HG03520 (cell line): ENCODE results near the gene PNKP.

ENCODE experiments used
- ATAC-seq: cut with Tn5 transposase; IDR thresholded peaks from one replicate; pipeline ENCODE4 v1.9.1; 2021; ENCODE audit warnings: mild to moderate bottlenecking, moderate library complexity; ENCODE audit not compliant: unreplicated experiment

Gene PNKP

DNA sequence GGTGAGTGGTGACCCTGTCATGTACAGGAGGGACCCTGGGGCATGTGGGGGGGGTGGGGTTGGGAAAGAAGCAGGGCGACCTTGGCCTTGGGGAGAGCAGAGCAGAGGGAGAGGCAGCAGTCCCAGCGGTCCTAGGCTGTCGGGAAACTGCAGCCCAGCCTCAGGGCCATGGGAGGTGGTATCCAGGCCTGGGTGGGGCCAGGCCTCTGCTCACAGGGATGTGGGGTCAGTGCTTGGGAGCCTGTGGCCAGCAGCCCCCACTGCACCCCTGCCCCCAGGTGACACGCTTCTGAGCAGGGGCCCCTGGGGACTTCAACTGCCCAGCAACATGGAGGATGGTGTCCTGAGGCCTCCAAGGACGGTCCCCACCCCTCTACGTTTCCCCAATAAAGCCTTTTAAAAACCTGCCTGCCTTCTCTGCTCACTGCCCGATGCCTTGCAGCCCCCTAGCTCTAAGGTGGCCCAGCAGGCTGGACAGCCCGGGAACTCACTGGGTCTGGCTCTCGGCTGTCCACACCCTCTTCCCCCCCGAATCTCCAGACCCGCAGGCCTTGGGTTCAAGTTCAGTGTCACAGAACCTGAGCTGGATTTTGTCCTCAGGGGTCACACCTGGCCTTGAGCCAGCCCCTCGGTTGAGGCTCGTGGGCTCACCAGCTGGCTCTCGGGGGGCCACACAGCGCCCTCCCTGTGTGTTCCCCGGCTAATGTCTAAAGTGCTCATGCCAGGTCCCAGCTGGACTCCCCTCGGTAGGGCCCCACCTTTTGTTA is 6.9 kb downstream of the PNKP start:
- ATAC-seq: no peak

GRCh38 chr19:49859682-49860335 is 7.6 kb downstream of the PNKP start:
- ATAC-seq: no peak

DNA sequence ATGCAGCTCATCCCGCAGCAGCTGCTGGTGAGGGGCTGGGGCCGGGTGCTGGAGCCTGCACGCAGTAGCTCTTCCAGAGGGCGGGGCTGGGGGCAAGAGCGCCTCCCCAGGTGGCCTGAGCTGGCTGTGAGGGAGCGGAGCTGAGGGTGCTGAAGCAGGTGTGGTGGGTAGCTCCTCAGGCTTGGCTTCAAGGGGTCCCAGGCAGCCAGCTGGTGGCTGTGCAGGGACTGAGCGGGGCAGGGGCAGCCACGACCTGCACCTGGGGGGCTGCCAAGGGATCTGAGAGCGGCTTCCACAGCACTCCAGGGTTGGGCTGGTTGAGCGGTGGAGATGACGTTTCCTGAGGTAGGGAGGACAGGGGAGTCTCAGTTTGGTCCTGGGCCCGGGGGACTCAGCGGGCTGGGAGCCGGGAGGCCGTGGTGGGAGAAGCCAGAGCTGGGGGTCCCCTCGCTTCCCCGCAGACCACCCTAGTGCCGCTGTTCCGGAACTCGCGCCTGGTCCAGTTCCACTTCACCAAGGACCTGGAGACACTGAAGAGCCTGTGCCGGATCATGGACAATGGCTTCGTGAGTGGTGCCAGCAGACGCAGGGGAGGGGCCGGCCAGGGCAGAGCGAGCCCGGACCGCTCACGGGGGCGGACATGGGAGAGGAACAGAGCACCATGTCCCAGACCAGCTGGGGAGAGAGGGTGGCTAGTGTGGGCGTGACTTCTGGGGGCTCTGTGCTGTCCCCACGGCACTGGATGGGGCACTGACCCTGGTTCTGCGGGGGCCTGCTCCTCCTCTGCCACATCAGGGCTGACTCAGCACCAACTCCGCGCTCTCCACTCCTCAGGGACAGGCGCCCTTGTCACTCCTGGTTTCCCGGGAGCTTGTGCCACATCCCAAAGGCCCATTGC is 9.0 kb downstream of the PNKP start:
- ATAC-seq: no peak

DNA sequence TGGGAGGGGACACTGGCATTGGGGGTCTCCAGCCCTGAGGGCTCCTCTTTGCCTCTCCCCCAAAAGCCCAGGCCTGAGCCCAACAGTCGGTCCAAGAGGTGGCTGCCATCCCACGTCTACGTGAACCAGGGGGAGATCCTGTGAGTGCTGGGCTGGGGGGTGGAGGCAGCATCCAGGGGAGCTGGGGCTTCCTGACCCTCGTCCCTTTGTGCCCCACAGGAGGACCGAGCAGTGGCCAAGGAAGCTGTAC is 9.6 kb downstream of the PNKP start:
- no peak for ATAC-seq

DNA sequence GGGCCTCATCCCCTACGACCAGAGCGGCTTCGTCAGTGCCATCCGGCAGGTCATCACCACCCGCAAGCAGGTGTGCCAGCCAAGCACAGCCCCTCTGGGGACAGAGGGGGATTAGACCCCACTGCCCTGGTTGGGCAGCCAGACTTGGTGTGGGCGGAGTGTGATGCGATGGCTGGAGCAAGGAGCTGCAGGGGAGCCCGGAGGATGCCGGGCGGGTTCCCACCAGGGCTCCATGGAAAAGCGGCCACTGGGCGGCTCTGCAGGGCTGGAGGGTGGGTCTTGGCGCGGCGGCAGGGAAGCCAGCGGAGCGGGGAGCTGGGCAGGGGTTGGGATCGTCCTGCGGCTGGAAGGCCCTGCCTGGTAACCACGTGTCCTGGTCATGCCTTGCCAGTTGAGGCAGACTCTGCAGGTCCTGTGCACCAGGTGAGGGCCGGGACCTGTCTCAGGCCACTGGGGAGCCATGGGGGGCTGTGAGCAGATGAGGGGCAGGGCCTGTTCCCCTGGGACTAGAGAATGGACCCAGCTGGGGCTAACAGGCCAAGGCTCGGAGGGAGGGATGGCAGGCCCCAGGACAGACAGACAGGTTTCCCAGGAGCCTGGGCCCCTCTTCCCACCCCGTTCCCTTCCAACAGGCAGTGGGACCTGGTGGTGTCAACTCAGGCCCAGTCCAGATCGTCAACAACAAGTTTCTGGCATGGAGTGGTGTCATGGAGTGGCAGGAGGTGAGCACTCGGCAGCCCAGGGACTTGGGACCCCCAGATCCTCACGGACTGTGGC is 10.1 kb downstream of the PNKP start:
- ATAC-seq: no peak

DNA sequence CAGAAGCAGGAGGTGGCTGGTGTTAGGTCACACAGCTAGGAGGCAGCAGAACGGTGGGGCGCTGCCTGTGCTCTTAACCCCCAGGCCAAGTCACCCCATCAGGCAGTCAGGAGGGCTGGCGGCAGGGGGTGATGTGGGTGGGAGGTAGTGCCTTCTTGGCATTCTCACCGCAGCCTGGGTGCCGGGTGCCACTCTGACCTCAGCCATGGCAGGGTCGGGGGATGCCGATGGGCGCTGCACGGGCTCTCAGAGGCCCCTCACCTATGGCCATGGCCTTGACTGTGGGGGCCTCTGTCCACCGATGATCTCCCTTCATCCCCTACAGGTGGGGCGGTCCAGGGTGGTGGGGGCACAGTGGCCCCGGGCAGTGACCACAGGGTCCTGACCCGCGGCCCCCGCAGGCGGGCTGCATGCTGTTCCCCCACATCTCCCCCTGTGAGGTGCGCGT is 10.8 kb downstream of the PNKP start:
- ATAC-seq: no peak

- ATAC-seq: no peak
Measured at GRCh38 chr19:49855676-49856573, 11.5 kb downstream of the PNKP start.

- ATAC-seq: no peak
Measured at GRCh38 chr19:49855277-49855675, 12.1 kb downstream of the PNKP start.

- no peak for ATAC-seq
Measured at GRCh38 chr19:49854378-49855263, 12.8 kb downstream of the PNKP start.

- ATAC-seq: no peak
Measured at GRCh38 chr19:49853852-49854377, 13.5 kb downstream of the PNKP start.

DNA sequence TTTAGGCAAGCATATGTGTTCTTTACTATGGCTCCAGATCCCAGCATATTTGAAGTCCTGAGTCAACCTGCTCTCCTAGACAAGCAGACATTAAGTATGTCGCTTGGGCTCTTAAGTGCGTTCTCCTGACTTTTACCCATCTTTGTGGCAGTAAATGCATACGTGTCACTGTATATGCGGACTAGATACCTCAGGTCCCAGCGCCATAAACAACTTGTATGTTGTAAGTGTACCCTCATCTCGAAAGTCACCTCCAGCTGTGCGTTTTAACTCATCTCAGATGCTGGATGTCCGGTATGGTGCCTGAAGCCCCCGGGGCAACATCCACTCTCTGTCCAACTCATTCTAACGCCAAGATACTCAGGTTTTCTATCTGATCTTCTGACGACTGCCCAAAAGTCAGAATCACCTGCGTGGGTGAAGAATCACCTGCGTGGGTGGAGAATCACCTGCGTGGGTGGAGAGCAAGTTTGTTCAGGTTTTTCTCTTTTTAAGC is 14.7 kb downstream of the PNKP start:
- no peak for ATAC-seq

DNA sequence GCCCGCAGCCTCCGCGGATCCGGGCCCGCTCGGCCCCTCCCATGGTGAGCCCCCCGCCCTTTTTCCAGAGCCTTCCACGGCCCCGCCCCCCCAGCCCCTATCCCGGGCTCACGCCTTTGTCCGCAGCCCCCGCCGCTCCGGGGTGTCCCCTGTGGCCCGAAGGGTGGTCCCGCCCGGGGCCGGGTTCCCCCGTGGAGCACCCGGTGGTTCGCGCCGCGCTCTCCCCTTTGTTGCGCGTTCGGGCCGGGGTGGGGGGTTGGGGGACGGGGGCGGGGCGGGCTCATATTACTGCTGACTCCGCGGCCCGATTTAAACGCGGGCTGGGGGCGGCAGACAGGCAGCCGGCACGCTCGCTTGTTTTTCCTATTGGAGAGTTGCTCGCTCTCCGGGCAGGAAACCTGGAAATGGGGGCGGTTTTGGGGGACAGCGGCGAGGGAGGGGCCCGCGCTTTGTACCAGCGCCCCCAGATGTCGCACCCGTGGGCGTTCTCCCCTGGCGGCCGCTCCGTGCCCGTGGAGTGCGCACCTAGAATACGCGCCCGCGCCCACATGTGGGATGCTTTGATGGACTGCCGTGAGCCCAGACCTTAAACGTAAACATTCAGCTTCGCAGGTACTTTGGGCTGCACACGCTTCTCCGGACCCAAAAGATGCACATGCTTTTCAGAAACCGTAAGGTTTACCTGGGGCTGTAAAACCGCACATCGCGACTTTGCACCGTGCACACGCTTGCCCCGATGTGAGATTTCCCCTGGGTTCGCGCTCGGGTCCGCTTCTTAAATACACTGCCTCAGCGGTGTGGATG is 15.7 kb downstream of the PNKP start:
- ATAC-seq: no peak

GRCh38 chr19:49850487-49851342 is 16.7 kb downstream of the PNKP start, which contains the start of gene PTOV1:
Gene PTOV1, plus strand, starts transcription at chr19:49851159.
- ATAC-seq: peak; percentile 70

GRCh38 chr19:49850221-49850486 is 17.2 kb downstream of the PNKP start:
- no peak for ATAC-seq

DNA sequence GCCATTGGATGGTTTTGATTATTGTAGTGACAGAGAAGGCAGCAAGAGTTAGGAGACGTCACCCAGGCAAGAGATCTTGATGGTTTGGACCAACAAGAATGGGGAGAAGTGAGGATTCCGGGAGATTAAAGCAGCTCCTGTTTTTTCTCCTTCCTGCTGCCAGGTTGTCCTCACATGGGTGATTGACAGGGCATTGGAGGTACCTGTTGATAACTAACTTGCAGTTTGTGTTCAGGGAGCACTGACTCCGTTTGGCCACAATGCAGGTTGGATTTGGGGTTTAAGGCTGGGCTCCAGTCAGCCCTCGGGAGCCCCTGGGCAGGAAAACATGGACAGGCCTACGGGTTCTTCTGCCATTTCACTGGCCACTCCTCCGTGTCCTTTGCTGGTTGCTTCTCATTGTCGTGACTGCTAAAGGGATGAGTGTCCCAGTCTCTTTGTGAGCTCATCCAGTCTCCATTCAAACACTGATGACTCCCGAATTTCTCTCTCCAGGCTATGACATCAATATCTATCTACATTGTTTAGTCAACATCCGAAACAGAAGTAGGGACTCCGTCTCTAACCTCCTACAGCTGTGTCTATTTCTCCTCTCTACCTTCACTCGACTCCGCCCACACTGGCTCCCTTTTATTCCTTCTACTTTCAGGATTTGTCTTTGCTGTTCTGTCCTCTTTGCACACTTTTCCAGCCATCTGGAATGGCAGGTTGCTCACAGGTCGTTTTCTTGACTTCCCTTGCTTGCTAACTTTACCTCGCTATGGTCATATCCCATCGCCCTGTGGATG is 17.7 kb downstream of the PNKP start:
- ATAC-seq: no peak

GRCh38 chr19:49848938-49849337 is 18.4 kb downstream of the PNKP start:
- no peak for ATAC-seq
